OCI-LY1 (cell line): ENCODE measurements around the gene ELMO3.

Experiments
- EZH2 ChIP-seq: fragments of 200-600 bp; sonication (generic), shearing (Covaris generic); IDR thresholded peaks from 2 replicates; pipeline ENCODE4 v1.8.0; 2017; ENCODE audit warnings: borderline replicate concordance, mixed run types, mild to moderate bottlenecking, antibody characterized with exemption, low read length, moderate library complexity, mixed read lengths
- TF ChIP-seq, protein P1 (sequence below): fragments of 200-600 bp; sonication (generic), shearing (Covaris generic); IDR thresholded peaks from 2 replicates; pipeline ENCODE4 v1.5.1; 2017; ENCODE audit warnings: mild to moderate bottlenecking, antibody characterized with exemption, low read length, moderate library complexity, mixed read lengths

- TF ChIP-seq, protein P1, sequence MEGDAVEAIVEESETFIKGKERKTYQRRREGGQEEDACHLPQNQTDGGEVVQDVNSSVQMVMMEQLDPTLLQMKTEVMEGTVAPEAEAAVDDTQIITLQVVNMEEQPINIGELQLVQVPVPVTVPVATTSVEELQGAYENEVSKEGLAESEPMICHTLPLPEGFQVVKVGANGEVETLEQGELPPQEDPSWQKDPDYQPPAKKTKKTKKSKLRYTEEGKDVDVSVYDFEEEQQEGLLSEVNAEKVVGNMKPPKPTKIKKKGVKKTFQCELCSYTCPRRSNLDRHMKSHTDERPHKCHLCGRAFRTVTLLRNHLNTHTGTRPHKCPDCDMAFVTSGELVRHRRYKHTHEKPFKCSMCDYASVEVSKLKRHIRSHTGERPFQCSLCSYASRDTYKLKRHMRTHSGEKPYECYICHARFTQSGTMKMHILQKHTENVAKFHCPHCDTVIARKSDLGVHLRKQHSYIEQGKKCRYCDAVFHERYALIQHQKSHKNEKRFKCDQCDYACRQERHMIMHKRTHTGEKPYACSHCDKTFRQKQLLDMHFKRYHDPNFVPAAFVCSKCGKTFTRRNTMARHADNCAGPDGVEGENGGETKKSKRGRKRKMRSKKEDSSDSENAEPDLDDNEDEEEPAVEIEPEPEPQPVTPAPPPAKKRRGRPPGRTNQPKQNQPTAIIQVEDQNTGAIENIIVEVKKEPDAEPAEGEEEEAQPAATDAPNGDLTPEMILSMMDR = no peak
- no peak for TF ChIP-seq EZH2
Measured at GRCh38 chr16:67199808-67200198, 872 bp downstream of the ELMO3 start.
